Stimulated activated CD4-positive, alpha-beta T cell treated with anti-CD3 and anti-CD28 coated beads, TNF-alpha, amount 100 ng/mL, for 1 hour (primary cell): ENCODE data around the gene IGDCC3.

Source experiments
- DNase-seq, 3 donors: peaks; one replicate each; pipeline ENCODE4 v3.0.0-alpha.2; 2020; ENCODE audit warnings: low read depth in 3 of 3, low spot score in 1 of 3

Gene IGDCC3

DNA sequence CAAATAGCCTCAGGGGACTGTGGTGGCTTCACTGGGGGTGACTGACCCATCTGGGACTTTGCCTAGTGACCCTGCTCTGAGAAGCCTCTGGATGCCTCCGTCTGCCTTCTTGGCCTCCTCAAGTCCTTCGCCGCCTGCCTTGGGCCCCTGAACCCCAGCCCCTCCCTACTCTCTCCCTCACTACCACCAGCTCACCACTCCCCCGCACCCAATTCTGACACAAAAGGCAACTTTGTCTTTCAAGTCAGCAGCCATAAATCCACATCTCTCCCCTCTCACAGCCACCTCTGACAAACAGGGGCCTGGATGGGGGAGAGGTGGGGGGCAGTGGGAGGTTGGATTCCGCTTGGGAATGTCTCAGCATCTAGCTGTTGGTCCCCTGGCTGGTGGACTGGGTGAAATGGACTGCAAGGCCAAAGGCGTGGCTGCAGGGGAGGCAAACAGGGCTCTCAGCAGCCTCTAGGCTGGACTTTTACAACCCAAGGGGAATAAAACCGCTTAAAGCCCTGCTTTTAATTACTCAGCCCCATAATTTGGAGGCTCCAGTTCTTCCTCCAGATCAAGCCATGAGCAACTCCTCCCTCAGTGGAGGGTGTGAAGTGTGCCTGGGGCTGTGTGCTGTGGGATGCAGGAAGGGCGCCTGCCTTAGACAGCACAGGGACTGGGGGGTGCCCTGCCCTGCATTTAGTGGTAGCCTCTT lies 33.4 kb downstream of the IGDCC3 start:
- DNase-seq = no peak

DNA sequence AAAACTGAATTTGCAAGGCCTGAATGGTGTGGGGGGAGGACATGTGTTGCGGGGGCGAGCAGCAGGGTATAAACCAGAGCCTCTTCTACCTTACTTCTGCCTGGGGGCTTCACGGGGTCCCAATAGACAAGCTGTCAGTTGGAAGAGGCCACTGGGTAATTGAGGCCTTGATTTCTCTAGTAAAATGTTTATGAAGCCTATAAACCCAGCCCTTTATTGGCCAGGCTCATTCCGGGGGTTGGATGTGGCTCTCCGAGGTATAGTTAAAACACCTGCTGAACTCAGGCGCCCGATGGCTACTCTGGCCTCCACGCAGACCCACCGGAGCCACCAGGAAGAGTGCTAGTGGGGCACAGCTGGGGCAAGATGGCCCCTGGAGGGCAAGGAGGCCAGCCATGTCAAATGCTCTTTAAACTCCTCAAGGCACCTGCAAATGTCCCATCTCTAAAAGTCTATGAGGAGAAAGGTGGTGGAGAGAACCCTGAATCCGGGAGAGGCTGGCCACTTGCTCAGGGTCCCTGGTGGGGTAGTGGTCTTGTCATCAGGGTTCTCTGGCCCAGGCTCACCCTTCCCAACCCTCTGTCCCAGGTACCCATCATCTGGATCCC lies 34.3 kb downstream of the IGDCC3 start:
- no peak for DNase-seq

GRCh38 chr15:65342493-65342892 lies 35.3 kb downstream of the IGDCC3 start:
- no peak for DNase-seq

GRCh38 chr15:65339920-65340319 lies 37.9 kb downstream of the IGDCC3 start:
- no peak for DNase-seq

DNA sequence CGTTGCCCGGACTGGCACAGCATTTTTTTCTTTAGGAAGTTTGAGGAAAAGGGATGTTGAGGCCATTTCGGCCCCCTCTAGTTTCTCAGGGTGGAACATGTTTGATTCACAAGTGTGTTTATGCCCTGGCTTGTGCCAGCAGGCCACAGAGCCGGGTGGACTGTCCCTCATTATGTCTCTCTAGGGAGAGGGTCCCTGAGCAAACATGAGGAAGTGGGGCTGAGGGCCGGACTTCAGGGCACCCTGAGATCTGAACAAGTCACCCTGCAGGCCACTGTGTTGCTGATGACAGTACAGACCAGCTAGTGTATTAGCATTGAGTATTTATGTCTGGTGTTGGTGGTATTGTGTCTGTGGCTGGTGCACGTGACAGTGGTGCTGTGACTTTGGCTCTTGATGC lies 38.4 kb downstream of the IGDCC3 start:
- DNase-seq = no peak

- no peak for DNase-seq
Observed at GRCh38 chr15:65338823-65339222, 39.0 kb downstream of the IGDCC3 start.

- DNase-seq = no peak
Observed at GRCh38 chr15:65338366-65338765, 39.4 kb downstream of the IGDCC3 start.

DNA sequence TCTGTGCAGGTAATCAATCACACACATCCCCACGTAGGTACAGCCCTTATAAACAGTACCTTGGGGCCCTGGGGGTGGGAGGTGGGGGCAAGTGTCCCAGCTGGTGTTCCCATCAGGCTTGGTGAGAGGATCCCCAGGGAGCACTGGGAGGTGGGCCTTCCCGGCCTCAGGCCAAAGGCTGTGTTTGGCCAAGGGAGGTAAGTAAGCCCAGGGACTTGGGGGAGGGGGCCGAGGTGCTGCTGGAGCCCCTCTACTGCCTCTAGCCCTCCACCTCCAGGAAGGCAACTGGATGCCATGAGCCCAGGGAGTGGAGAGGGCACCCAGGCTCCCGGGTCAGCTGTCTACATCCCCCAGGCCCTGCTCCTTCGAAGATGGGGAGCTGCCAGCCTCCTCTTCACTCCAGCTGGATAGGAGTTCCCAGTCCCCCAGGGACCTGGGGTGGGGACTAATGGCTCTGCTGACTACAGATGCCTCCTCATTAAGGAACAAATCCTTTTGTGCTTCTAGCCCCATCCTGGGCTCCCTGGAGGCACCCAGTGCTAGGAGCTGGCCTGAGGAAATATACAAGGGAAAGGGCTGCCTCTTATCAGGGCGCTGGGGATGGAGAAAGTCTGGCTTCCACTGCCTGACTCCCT lies 40.2 kb downstream of the IGDCC3 start:
- no peak for DNase-seq

- no peak for DNase-seq
Observed at GRCh38 chr15:65336493-65337435, 41.0 kb downstream of the IGDCC3 start.

- no peak for DNase-seq
Observed at GRCh38 chr15:65335278-65336055, 42.3 kb downstream of the IGDCC3 start.

GRCh38 chr15:65334586-65335231 lies 43.1 kb downstream of the IGDCC3 start:
- DNase-seq = no peak

DNA sequence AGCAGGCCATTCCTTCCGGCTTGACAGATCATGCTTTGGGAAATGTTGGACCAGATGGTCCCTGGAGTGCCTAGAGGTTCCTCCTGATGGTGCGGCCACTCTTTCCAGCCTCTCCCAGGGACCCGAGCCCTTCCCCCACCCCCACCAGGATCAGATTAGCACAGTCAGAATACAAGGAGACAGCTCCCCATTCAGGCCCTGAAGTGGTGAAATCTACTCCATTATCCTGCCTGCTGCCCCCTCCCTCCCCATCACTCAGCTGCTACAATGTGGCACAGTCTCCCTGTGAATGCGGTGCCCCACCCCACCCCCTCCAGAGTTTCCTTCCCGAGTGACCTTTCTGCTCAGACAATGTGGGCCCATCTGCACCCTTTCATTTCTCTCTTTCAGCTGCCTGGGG lies 43.9 kb downstream of the IGDCC3 start:
- DNase-seq = no peak

GRCh38 chr15:65333148-65333820 lies 44.5 kb downstream of the IGDCC3 start:
- no peak for DNase-seq

- no peak for DNase-seq
Observed at GRCh38 chr15:65332391-65333147, 45.2 kb downstream of the IGDCC3 start.

- DNase-seq = no peak
Observed at GRCh38 chr15:65331811-65332210, 46.0 kb downstream of the IGDCC3 start.

DNA sequence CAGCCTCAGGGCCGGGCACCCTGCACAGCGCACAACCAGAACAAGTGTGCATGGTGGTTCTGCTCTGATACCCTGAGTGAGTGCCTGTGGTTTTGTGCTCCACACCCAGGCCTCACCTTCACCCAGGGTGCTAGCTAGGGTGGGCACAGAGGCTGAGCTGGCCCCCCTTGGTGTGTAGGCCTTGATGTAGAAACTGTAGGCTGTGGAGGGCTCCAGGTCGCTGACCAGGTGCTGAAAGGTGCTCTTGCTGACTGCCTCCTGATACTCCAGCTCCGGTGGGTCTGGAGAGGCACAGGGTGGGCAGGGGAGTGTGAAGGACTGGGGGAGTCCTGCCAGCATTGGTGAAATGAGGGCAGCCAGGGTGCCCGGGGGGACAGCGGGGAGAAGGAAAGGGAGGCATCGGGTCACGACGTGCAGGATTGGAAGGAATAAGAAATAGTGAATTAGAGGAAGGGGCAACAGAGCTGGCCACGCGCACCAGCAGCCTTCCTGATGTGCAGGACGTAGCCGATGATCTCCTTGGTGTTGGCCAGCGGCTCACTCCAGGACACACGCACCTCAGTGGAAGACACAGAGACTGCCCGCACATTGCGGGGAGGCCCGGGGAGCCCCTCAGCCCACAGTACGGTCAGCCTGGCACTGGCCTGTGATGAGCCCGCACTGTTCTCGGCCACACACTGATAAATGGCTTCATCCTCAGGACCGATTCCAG lies 46.7 kb downstream of the IGDCC3 start:
- no peak for DNase-seq

GRCh38 chr15:65329984-65330735 lies 47.6 kb downstream of the IGDCC3 start:
- DNase-seq = no peak
